HG02798 (cell line): ENCODE measurements around the gene ACER1.
"Not testable (repeated sequence)": the region's sequence is repeated elsewhere in the genome, so short reads cannot be mapped to it uniquely, and the experiment has no call there.

Experiments used
- ATAC-seq: cut with Tn5 transposase; IDR thresholded peaks from one replicate; pipeline ENCODE4 v1.9.1; 2021; ENCODE audit warnings: mild to moderate bottlenecking; ENCODE audit not compliant: unreplicated experiment, poor library complexity

ACER1 gene

DNA sequence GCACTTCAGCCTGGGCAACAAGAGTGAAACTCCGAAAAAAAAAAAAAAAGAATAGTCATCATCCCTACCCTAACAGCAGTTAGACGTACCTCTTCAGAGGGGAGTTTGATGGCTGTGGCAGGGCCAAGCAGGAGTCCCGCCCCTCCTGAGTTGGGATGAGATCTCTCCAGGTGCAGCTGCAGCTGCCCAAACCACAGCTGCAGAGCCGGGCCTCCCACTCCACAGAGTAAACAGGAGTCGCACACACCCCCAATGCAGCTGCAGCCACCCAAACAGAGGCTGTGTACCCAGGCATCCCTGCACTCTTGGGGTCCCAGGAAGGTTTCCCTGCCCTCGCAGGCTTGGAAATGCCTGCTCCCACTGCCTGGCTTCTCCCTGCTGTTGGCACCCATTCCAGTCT lies 36.2 kb downstream of the ACER1 start:
- ATAC-seq, result no peak

DNA sequence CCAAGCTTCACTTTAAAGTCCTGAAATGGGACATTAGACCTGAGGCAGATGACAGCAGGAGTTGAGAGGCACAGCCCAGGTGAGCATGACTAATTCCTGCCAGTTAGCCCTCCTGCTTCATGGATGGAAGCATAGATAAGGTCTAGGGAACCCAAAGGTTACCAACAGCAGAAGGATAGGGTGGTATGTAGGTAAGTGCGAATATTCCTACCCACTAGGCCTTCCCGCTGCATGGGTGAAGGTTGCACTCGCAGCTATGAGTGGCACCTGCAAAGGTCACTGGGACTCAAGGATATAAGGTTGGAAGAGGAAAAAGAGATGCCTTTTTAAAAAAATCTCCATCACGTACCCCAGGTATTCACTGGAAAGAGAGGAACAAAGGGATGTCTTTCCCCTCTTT lies 41.4 kb downstream of the ACER1 start:
- no peak for ATAC-seq

DNA sequence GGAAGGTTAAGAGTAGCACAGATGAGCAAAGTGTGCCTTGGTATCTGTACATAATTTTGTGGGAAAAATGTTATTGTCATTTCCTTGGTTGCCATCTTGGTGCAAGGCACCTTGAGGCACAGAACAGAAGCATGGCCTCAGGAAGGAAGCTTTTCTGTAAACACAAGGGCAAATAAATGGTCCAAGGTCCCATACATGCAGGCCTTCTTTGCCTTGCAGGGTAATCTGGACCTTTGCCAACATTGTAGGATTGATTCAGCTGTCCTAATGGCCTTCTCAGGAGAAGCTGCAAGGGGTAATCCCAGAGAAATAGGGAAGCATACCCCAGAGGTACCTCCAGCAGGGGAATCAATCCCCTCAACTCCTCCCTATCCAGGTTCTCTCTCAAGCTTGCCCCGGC lies 44.7 kb downstream of the ACER1 start:
- ATAC-seq, result no peak

- ATAC-seq, result no peak
These were observed 46.0 kb downstream of the ACER1 start for GRCh38 chr19:6287269-6287885.

- ATAC-seq, result no peak
These were observed 46.7 kb downstream of the ACER1 start for GRCh38 chr19:6286676-6287075.

GRCh38 chr19:6282393-6282792 lies 51.0 kb downstream of the ACER1 start:
- not testable (repeated sequence) for ATAC-seq

GRCh38 chr19:6279931-6280591 lies 53.4 kb downstream of the ACER1 start, which contains the start of gene MLLT1:
TSS of gene MLLT1 (minus strand) at chr19:6279975. CDS start at chr19:6279784, 191 bp downstream.
- ATAC-seq, result peak; percentile 97

DNA sequence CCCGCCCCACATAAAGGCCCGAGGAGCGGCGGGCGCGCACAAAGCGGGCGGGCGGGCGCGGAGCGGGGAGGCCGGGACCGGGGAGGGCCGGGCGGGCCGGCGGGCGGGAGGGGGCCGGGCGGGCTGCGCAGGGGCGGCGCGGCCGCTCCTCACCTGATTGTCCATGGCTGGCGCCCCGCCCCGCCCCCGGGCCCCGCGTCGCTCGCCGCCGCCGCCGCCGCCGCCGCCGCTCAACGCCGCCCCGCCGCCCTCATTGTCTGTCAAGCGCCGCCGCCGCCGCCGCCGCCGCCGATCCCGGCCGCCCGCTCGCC lies 53.8 kb downstream of the ACER1 start:
- peak; percentile 26 for ATAC-seq

- no peak for ATAC-seq
These were observed 54.4 kb downstream of the ACER1 start for GRCh38 chr19:6278740-6279619.

DNA sequence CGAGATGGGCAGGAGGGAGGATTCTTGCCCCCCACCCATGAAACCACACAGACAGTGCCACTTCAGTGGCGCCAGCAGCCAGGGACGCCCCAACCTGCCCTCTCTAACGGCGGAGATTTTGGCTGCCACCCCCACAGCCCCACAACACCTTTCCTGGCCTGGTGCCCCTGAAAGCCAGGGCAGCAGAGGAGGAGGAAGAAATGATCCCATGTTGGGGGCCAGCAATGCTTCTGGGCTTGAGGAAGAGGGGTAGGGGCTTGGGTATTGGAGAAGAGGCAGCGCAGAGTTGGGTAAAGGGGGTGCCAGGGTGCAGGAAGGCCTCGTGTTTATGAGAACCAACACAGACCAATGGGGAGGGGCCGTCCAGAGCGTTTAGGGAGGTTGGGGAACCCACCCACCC lies 55.4 kb downstream of the ACER1 start:
- no peak for ATAC-seq

DNA sequence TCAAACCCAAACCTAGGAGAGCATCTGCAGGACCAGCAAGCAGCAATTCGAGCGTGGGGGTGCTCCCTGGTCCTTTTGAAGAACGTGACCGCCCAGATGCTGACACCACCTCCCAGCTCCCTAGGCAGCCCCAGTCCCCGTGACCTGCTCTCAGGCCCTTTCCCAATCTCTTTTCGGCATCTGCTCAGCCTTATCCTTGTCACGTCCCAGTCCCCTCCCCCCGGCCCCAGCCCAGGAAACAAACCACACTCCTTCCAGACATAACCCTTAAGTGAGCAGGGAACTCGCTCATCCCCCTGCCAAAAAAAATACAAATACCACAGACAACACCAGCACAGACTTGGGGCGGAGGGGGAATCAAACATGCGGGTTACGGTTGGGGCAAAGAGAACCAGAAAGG lies 57.0 kb downstream of the ACER1 start:
- no peak for ATAC-seq

DNA sequence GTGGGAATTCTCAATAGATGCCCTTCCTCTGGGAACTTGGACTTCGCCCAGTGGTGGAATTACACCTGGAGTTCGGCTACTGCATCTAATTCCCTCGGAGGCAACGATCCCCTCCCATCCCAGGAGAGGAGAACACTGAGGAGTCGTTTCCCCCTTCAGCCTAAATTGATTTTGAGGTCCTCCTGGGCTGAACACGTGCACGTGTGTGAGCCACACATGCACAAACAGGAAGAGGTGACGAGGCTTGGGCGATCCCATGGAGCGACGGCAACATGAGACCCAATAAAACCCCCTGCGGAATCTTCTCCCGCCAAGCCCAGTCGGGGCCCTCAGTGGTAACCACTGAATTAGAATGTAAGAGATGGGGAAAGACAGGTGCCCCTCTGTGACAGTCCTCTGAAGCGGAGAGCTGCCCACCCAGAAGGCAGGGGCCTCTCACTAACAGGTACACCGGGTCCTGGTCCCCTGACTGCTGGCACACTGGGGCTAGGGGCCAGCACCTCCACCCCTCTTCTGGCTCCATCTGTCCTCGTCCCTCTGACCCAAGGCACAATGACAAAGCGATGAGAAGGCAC lies 58.2 kb downstream of the ACER1 start:
- no peak for ATAC-seq

- no peak for ATAC-seq
These were observed 58.7 kb downstream of the ACER1 start for GRCh38 chr19:6274756-6275155.

GRCh38 chr19:6273701-6274601 lies 59.5 kb downstream of the ACER1 start:
- ATAC-seq, result no peak

GRCh38 chr19:6272913-6273600 lies 60.4 kb downstream of the ACER1 start:
- no peak for ATAC-seq

DNA sequence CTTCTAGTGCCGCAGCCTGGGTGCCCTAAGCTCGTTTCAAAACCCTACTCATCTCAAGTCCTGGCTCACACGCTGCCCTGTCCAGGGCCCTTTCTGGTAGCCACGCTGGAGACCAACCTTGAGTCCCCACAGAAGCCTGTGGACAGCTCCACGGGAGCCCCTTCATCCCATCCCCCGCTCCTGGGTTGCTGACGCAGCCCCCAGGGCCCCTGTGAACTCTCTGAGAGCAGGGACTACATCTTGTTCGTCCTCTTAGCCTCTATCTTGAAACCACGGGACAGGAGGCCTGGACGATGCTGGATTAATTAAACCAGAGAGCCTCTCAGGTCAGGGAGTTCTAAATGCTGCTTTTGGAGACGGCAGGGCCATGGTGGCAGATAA lies 61.0 kb downstream of the ACER1 start:
- ATAC-seq, result no peak

DNA sequence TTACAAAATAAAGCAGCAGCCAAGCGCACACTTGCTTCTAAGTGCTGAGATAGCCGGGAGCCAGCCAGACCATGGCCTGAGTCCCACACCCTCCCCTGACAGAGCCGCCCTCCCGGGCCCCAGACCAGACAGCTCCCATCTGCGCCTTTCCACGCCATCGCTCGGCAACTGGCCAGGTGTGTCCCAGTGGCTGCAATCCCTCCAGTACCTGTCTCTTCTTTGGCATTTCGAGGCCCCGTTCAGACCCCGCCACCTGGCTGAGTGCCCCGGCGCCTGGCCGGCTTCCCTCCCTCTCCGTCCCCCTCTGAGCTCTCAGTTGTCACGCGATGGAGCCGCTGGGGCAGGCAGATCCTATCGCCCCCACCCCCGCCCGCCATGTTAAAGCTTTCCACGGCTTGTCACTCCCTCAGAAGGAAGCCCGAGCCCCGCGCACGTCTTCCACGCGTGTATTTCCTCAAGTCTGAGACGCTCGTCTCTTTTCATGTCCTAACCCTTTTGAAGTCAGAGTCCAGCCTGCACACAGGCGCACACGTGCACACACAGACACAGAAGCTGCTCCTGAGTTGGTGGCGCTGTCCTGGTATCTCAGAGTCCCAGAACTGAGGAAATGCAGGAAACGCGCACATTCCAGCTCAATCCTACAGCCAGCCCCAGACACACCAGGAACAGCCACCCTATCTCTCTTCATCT lies 61.5 kb downstream of the ACER1 start:
- no peak for ATAC-seq

DNA sequence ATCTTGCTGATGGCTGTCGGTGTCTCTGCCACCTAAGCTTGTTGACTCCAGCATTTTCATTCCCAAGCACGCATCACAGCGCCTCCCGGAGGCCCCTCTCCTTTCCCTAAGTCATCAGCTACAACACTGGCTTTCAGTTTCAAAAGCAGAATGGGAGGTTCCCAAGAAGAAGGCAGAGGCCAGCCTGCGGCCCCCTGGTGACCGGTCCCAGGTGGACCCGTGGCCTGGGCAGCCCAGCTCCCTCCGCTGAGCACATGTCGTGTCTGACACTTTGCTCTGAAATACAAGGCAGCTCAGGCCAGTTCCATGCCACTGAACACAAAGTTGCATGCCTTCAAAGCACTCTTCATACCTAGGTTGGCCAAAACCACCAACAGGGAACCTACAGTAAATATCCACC lies 62.2 kb downstream of the ACER1 start:
- no peak for ATAC-seq

- ATAC-seq, result no peak
These were observed 62.6 kb downstream of the ACER1 start for GRCh38 chr19:6270822-6271221.
